Glutamatergic neuron (in vitro differentiated cells): ENCODE data around the gene FRMD4A. TPM values are rescaled to one million over a fixed set of nuclear protein-coding genes. Genes with fewer than 3 reads are reported as not detected.
A peak's percentile ranks its signal among the peaks of the same experiment; 100 is the strongest.
"Not testable (repeated sequence)": the region's sequence is repeated elsewhere in the genome, so short reads cannot be mapped to it uniquely, and the experiment has no call there.

ENCODE experiments used
- DNase-seq: peaks from one replicate; pipeline ENCODE4 v3.0.0; 2022
- H3K27ac Mint-ChIP-seq: one replicate; pipeline ENCODE4 v1.8.0; 2020; ENCODE audit warnings: mild to moderate bottlenecking, mixed read lengths, inconsistent platforms; ENCODE audit not compliant: unreplicated experiment
- H3K27me3 Mint-ChIP-seq: one replicate; pipeline ENCODE4 v1.8.0; 2020; ENCODE audit warnings: mild to moderate bottlenecking, moderate library complexity, mixed read lengths, inconsistent platforms; ENCODE audit not compliant: unreplicated experiment
- H3K36me3 Mint-ChIP-seq: one replicate; pipeline ENCODE4 v1.8.0; 2020; ENCODE audit warnings: mild to moderate bottlenecking, mixed read lengths, inconsistent platforms; ENCODE audit not compliant: unreplicated experiment
- H3K4me1 Mint-ChIP-seq: one replicate; pipeline ENCODE4 v1.8.0; 2020; ENCODE audit warnings: mild to moderate bottlenecking, low read depth, mixed read lengths, inconsistent platforms; ENCODE audit not compliant: unreplicated experiment
- H3K4me3 Mint-ChIP-seq: one replicate; pipeline ENCODE4 v1.8.0; 2020; ENCODE audit warnings: mild to moderate bottlenecking, mixed read lengths, inconsistent platforms; ENCODE audit not compliant: unreplicated experiment
- H3K9me3 Mint-ChIP-seq: one replicate; pipeline ENCODE4 v1.8.0; 2020; ENCODE audit warnings: mild to moderate bottlenecking, moderate library complexity, mixed read lengths, inconsistent platforms; ENCODE audit not compliant: unreplicated experiment
- CTCF ChIP-seq: fragments of 200-600 bp; sonication (generic); IDR thresholded peaks from one replicate; pipeline ENCODE4 v1.5.0; 2021; ENCODE audit not compliant: partially characterized antibody, unreplicated experiment
- total RNA-seq: library from RNA; stranded (reverse); fragmentation: NEBNext Ultra II Directional; extraction: Animal tissue kit (Norgen Biotek cat#: 25700); gene quantifications from one replicate; pipeline ENCODE4 v1.2.1, GENCODE V29; 2021; ENCODE audit not compliant: unreplicated experiment

FRMD4A gene
- total RNA-seq, 1 donor from 2014 or later: 70.6 TPM

- peaks cover 12% of the 10 kb centered on the region for H3K27me3 Mint-ChIP-seq
- no peaks in the 10 kb centered on the region for H3K9me3 Mint-ChIP-seq
- peak overlapping the region; percentile 69 for H3K27ac Mint-ChIP-seq
- H3K4me1 Mint-ChIP-seq: peaks cover 32% of the 10 kb centered on the region
- no peak for DNase-seq
- no peak overlapping the region for H3K4me3 Mint-ChIP-seq
- no peak for TF ChIP-seq CTCF
- no peaks in the 10 kb centered on the region for H3K36me3 Mint-ChIP-seq
These were observed 459.7 kb downstream of the FRMD4A start for GRCh38 chr10:13871011-13871410.

GRCh38 chr10:13869295-13869664 is 461.4 kb downstream of the FRMD4A start:
- H3K36me3 Mint-ChIP-seq: no peaks in the 10 kb centered on the region
- no peaks in the 10 kb centered on the region for H3K9me3 Mint-ChIP-seq
- TF ChIP-seq CTCF: no peak
- H3K4me3 Mint-ChIP-seq: no peak overlapping the region
- no peak for DNase-seq
- H3K27ac Mint-ChIP-seq: no peak overlapping the region
- H3K27me3 Mint-ChIP-seq: peaks cover 10% of the 10 kb centered on the region
- peaks cover 32% of the 10 kb centered on the region for H3K4me1 Mint-ChIP-seq

- Mint-ChIP-seq H3K4me3 (no peak overlapping the region), H3K9me3 (no peaks in the 10 kb centered on the region), H3K4me1 (peaks cover 32% of the 10 kb centered on the region), H3K27me3 (peaks cover 11% of the 10 kb centered on the region), H3K36me3 (no peaks in the 10 kb centered on the region), H3K27ac (no peak overlapping the region)
- no peak for DNase-seq
- TF ChIP-seq CTCF: no peak
These were observed 462.0 kb downstream of the FRMD4A start for GRCh38 chr10:13868528-13869294.

GRCh38 chr10:13867822-13868221 is 462.9 kb downstream of the FRMD4A start:
- no peak for TF ChIP-seq CTCF
- Mint-ChIP-seq H3K27ac (no peak overlapping the region), H3K4me3 (no peak overlapping the region)

GRCh38 chr10:13865758-13866491 is 464.8 kb downstream of the FRMD4A start:
- DNase-seq: no peak
- Mint-ChIP-seq H3K4me3 (no peak overlapping the region), H3K27ac (no peak overlapping the region), H3K9me3 (no peaks in the 10 kb centered on the region), H3K4me1 (peaks cover 15% of the 10 kb centered on the region), H3K36me3 (no peaks in the 10 kb centered on the region), H3K27me3 (peaks cover 7% of the 10 kb centered on the region)
- TF ChIP-seq CTCF: no peak

More at GRCh38 chr10:13867822-13868221, 462.9 kb downstream of the FRMD4A start:
- Mint-ChIP-seq H3K36me3 (no peaks in the 10 kb centered on the region), H3K9me3 (no peaks in the 10 kb centered on the region), H3K4me1 (peaks cover 30% of the 10 kb centered on the region), H3K27me3 (peaks cover 9% of the 10 kb centered on the region)
- no peak for DNase-seq

- not testable (repeated sequence) for H3K9me3 Mint-ChIP-seq, DNase-seq, H3K27ac Mint-ChIP-seq, H3K27me3 Mint-ChIP-seq, H3K36me3 Mint-ChIP-seq, H3K4me3 Mint-ChIP-seq, H3K4me1 Mint-ChIP-seq
These were observed 465.5 kb downstream of the FRMD4A start for GRCh38 chr10:13865220-13865619.
